CD4-positive, alpha-beta T cell treated with Interferon gamma for 1 hour (primary cell): ENCODE data around the gene UQCC3.
"Not testable (repeated sequence)": the region's sequence is repeated elsewhere in the genome, so short reads cannot be mapped to it uniquely, and the experiment has no call there.

Source experiments
- DNase-seq: peaks from one replicate; pipeline ENCODE4 v3.0.0-alpha.2; 2020

The UQCC3 gene

DNA sequence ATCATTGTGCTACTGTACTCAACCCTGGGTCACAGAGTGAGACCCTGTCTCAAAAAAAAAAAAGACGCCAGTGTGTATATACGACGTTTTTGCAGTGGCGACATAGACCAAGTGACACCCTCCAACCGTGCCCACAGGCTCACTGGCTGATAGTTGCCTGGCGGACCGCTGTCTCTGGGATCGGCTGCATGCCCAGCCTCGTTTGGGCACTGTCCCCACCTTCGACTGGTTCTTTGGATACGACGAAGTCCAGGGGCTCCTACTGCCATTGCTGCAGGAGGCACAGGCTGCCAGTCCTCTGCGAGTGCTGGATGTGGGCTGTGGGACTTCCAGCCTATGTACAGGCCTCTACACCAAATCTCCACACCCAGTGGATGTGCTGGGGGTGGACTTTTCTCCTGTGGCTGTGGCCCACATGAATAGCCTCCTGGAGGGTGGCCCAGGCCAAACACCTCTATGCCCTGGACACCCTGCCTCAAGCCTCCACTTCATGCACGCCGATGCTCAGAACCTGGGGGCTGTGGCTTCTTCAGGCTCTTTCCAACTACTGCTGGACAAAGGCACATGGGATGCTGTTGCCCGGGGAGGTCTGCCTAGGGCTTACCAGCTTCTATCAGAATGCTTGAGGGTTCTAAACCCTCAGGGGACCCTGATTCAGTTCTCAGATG, 5.1 kb upstream of the UQCC3 start:
- DNase-seq = no peak

DNA sequence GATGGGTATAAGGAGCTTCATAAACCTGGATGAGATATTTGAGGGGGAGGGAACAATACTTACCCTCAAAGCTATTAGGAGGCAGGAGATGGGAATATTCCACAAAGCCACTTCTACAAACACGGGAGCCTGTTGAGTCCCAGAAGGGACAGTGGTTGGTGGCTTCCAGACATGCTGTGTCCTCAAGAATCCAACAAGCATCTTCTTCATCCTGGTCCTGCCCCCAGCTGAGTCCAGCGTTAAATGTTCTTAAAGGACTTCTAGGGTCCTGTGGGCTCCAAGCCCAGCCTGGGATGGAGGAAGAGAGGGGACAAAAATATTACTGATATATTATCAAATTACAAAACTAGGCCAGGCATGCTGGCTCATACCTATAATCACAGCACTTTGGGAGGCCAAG, 4.0 kb upstream of the UQCC3 start:
- no peak for DNase-seq

DNA sequence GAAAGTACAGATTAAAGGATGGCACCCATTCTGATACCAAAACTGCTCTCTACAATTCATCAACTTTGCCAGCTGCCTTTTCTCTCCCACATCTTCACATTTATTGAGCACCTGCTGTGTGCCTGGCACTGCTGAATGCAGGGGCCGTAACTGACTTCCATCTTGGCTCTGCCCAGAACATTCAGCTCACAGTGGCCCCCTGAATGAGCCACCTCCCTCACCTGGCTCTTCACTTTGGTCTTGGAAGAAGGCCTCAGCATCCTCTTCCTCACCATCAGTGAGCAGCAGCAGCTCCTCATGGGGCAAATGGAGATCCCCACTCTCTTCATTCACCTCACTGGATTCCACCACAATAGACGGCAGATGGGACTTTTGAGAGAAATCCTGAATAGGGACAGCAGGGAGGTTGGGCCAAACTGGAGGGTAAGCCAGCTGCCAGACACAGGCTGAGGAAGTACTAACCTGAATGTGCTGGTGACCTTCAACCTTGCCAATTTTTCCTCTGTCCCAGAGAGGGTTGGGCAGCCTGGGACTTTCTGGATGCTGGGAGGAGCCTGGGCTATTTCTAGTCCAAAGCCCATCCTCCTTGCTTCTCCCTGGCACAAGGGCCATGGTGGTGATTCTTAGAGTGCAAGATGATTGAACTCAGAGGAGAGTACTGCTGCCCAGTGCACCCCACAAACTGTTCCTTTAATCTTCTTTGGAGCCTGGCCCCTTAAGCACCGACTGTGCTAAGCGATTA, 1.9 kb upstream of the UQCC3 start:
- no peak for DNase-seq

DNA sequence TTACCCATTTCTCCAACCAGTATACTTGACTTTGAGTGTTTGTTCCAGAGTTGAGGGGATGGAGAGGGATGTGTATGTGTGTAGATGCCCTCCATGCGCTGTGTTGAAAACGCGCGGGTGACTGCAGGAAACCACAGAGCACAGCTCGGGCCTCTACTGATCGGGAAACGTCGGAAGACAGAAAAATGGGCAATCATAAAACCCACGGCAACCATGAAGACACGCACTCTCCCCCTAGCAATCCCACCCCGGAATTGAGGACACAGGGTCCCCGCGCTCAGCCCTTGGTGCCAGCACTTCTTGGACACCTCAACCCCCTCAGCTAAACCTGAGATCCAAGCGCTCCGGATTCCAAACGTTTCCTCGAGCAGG, 251 bp upstream of the UQCC3 start:
- DNase-seq = no peak

DNA sequence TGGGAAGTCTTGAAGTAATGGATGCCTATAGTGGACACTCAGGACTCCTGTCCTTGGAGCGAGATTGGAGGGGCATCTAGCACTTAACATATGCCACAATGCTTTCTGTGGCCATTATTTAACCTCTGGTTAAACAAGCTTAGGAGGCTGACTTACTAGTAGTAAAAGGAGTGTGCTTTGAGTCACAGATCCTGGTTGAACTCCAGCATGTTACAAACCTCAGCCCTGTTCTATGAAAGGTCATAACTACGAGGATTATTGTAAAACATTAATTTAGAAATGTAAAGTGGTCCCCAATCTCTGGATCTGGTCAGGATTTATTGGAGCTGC, 1.7 kb downstream of the UQCC3 start:
- DNase-seq = no peak

DNA sequence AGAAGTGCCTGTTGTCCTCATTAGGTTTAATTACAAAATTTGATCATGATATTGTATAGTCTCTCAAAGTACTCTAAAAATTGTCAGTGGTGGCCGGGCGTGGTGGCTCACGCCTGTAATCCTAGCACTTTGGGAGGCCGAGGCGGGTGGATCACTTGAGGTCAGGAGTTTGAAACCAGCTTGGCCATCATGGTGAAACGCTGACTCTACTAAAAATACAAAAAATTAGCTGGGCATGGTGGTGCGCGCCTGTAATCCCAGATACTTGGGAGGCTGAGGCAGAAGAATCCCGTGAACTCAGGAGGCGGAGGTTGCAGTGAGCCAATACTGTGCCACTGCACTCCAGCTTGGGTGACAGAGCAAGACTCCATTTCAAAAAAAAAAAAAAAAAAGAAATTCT, 3.9 kb downstream of the UQCC3 start:
- not testable (repeated sequence) for DNase-seq

DNA sequence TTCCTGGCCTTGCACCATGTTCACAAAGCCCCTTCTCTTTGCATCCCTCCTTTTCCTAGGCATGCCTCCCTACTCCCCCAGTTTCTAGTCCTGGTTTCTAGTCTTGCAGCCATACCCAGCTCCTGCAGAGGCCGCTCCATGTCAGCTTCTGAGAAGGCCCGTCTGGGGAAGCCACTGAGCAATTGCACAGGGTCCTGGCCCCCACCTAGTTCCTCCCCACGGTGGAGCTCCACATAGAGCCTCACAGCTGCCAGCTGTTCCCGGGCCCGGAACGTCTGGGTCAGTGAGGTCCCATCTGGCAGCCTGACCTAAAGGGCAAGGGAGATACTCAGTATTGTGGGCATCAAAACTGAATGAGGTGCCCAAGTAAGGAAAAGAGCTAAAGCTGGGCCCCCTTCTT, 5.2 kb downstream of the UQCC3 start:
- DNase-seq = no peak

DNA sequence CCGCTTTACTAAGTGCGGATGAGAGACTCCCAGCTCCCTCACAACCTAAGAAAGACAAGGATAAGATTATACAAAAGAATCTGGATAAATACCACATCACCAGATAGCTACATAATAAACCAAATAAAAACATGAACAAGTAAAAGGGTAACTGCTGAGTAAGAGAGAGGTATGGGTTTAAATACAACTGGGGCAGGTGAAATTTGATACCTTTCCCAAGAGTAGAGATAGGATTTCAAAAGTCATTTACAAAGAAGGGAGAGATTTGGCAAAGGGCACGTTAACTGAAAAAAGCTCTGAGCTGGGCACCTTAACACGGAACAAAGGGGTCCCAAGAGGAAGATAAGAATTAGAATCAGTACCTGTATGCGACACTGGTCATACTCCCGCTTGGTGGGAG, 5.7 kb downstream of the UQCC3 start:
- DNase-seq = no peak

DNA sequence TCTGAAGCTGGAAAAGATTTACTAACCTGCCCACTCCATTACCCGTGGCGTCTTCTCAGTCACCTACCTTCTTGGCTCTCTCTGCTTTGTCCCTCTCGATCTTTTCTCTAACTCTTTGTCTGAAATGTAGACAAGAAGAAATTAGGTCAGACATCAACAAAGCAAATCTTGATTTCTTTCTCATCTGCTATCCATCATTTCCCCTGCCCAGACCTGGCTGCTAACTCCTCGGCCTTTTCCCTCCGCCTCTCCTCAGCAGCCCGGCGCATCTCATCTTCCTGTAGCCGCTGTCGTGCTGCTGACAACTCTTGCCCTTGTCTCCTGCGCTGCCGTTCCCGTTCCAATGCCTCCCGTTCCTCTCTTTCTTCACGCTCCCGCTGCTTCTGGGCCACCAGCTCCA, 6.2 kb downstream of the UQCC3 start:
- no peak for DNase-seq

DNA sequence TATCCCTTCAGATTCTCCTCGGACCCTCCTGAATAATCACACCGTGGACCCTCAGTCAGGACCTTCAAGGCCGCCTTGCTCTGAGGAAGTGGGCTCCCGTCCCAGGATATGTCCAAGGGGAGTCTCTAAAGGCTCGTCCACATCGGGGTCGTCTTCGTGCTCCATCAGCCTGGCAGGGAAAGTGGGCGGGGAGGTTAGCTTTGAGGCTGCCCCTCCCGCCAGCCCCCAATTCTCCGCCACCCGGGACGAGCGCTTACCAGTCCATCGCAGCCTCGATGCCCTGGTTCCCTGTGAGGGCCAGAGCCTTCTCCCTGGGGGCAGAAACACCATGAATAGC, 6.9 kb downstream of the UQCC3 start:
- DNase-seq = no peak

DNA sequence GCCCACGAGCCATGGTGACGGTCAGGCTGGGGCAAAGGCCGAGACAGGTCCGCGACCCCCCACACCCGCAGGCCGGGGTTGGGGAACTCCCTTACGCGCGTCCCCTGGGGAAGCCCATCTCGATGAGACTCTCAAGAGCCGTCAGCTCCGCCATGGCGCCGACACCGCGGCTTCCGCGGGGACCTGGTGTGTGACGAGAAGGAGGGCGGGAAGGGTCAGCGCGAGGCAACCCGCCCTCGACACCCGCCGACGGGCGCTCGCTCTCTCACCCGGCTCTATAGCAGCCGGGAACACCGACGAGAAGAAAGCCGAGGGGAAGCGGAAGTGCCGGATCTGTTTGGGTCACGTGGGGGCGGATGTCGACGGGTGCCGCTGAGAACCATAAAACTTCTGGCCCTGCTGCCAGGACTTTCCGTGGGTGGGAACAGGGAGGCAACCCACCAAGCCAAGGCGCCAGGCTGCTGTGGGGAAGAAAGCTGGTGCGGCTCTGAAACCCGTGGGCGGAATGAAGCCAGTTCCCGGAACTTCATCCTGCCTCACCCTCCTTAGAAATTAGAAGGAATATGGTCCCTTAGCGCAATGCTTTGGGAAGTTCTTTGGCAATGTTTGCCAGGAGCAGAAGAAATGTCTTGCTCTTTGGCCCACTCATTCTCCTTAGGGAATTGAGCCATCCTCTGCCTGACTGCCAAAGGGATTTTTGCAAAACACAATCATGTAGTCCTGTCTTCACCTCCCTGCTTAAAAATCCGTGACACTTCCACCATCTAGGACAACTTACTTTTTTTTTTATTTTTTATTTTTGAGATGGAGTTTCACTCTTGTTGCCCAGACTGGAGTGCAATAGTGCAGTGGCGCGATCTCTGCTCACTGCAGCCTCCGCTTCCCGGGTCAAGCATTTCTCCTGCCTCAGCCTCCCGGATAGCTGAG, 7.6 kb downstream of the UQCC3 start, which contains the start of gene UBXN1:
Gene UBXN1 (minus strand): TSS at position 304 of the 927 bp plus-strand sequence. CDS start 150 bp downstream, at position 154.
- peak; percentile 83 for DNase-seq

DNA sequence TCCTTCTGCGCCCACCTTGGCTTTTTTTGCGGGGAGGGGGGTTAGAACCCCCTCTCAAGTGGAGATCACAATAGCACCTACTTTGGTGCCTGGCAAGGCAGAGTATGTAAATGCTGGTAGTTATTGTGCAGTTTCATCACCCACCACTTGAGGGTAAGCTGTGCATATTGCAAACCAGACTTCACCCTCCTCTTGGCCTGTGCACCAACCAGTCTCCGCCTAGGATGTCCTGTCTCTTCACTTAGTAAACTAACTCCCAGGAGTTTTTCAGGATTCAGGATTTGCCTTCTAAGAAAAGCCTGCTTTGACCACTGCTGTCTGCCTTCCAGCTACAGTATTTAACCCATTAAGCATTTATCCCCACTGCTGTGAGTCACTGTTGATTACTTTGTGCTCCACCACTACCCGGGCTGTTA, 9.4 kb downstream of the UQCC3 start:
- peak; percentile 29 for DNase-seq

DNA sequence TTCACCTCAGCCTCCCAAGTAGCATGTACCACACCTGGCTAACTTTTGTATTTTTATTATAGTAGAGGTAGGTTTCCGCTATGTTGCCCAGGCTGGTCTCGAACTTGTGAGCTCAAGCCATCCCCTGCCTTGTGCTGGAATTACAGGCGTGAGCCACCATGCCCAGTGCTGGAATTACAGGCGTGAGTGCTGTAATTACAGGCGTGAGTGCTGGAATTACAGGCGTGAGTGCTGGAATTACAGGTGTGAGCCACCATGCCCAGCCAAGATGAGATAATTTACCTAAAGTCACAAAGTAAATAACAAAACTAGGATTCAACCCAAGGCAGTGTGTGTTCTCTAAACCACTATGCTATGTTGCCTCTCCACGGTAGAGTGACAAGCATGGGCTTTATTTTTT, 11.0 kb downstream of the UQCC3 start:
- DNase-seq = no peak

DNA sequence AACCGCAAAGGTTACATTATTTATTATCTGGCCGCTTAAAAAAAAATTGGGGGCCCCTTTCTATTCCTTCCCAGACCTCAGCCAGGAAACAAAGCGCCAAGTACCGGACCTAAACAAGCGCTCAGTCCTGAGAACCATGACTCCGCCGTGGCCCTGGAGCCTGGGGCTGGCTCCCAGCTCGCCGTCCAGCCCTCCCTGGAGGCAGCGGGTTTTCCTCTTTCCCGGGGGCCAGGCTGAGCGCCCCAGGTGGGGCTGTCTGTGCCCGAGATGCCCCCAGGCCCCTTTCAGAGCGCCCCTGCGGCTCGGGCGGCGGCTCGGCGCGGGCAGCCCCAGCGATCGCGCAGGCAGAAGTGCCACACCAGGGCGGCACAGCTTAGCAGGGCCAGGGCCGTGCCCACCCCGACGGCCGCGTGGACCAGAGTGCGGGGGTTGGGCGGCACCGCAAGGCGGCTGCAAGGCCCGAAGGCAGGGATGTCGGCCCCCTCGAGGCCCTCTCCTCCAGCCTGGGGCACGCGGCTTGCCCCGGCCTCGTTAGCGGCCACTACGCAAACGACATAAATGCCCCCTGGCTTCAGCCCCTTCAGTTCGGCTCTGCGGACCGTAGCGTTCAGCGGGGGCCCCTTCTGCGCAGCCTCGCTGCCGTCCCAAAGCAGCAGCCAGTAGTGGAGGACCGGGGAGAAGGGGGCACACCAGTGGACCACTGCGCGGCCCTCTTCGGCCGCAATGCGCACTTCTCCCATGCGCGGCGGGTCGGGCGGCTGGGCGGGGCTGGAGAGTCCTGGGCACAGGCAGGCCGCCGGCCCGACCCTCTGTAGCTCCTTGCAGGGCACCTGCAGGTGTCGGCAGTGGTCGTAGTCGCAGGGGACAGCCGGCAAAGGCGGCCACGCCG, 16.3 kb downstream of the UQCC3 start:
- no peak for DNase-seq

DNA sequence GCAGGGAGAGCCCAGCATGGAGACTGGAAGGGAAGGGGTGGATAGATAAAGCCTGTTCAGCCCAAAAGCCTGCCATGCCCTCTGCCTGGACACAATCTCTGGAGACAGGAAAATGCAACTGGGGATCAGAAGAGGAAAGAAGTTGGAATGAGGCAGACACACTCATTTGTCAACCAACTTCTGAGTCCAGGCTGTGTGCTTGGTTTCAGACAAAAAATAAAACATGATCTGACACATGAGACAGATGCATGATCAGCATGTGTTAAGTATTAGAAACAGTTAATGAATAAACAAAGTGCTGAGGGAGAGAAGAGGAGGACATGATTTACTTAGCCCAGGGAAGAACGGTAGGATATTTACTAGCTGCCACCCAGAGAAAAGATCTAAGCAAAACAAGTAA, 17.0 kb downstream of the UQCC3 start:
- DNase-seq = no peak

DNA sequence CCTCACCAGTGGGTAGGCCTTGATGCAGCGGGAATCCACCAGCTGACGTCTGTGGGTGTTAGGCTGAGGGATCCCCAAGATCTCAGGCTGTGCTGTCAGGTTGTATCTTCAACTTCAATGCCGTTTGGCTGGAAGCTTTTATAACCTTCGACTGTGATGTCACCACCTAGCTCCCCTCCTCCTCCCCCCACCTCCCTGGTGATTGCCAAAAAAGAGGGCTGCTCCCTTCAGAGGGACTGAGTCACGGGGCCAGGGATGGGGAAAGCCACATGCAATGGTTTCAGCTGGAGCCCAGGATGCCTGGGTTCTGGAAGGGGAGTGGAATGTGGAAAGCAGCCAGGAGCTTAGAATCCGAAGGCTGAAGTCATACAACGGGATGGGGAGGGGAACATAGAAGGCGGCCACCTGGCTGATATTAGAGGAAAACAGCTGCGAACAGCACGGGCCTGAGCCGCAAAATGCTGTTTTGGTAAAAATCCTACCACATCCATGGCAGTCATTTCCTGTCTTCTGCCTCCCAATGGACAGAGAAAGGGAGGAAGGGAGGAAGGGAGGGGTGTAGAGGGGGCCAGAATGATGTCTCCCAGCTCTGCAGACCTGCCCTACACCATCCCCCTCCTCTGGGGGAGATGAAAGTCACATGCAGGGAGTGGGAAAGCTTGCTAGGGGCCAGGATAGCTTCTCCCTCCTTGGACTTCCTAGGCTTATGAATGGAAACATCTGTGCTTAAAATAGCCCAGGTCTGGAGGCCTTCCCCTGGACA, 18.1 kb downstream of the UQCC3 start, which contains the start of gene LRRN4CL:
Gene LRRN4CL (minus strand): TSS at position 110 of the 763 bp plus-strand sequence. CDS start 1,022 bp downstream, outside the sequence.
- no peak for DNase-seq

DNA sequence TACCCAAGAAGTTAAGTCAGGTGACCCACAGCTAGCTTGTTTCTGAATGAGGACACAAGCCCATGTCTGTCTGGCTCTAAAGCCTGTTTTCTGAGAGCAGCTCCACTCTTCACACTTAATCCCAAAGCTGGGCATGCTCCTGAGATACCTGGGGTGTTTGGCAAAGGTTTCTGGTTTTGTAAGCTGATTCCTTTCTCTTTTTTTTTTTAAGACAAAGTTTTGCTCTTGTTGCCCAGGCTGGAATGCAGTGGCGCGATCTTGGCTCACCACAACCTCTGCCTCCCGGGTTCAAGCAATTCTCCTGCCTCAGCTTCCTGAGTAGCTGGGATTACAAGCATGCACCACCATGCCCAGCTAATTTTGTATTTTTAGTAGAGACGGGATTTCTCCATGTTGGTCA, 22.2 kb downstream of the UQCC3 start:
- DNase-seq = not testable (repeated sequence)

DNA sequence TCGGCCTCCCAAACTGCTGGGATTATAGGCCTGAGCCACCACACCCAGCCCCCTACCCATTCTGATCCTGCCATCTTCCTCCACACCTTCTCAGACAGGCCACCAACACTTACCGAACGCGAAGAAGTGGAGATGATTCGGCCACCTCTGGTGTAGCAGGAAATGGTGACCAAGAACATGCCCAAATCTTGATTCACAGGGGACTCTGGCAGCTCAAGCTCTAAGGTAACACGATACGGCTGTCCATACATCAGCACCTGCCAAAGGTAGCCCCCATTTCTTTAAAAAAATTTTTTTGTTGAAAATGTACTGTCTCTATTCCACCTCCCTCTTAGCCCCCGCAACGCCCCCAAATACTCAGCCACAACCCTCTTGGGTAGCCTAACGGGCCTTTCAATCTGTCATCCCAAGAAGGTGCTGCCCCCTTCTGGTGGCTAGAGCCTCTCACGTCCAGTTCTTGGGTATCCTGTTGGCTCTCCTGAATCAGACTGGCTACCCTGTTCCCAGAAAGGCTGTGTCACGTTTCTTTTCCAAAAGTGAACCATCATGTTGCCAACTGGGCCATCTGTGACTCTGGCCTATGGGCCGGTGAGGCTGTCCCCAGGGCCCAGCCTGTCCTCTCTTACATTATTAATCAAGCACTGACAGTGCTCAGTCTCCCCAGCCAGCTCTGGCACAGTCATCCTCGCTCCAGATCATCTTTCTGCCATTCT, 23.1 kb downstream of the UQCC3 start:
- peak; percentile 74 for DNase-seq

DNA sequence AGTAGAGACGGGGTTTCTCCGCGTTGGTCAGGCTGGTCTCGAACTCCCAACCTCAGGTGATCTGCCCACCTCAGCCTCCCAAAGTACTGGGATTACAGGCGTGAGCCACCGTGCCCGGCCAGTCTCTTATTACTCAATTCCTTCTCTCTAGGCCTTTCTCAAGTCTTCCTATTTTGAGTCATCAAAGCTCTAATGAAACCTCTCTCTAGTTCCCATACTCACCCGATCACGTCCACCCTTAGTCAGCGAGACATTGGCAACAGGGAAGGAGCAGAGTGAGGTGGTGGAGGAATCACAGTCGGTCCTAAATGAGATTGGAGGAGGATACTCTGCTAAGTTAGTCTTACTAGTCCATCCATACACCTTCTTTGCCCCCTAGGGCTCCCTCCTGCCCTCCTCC, 30.8 kb downstream of the UQCC3 start:
- DNase-seq = peak; percentile 22

DNA sequence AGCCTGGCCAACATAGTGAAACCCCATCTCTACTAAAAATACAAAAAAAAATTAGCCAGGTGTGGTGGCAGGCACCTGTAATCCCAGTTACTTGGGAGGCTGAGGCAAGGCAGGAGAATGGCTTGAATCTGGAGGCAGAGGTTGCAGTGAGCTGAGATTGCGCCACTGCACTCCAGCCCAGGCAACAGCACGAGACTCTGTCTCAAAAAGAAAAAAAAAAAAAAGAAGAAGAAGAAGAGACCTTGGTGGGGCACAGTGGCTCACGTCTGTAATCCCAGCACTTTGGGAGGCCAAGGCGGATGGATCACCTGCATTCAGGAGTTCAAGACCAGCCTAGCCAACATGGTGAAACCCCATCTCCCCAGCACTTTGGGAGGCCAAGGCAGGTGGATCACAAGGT, 32.4 kb downstream of the UQCC3 start:
- not testable (repeated sequence) for DNase-seq

DNA sequence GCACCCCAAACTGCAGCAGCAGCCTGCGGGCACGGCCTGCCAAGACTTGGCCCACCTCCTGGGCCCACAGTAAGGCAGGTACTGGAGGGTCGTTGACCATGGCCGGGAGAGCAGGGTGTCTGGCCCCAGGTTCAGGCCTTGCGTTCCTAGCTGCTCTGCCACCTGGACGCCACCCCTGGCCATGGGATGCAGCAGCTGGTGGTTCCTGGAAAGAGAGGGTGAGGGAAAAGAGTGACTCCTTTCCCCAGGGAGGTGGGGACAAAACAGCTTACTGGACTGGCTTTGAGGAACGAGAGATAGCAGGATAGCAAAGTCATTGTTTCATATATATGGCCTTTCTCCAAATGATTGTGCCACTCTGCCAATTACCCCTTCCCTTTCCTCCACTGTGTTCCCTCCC, 33.9 kb downstream of the UQCC3 start:
- no peak for DNase-seq
